C1 segment of cervical spinal cord (tissue), 14 donors: ENCODE results near the gene YIF1B.
A peak's percentile ranks its signal among the peaks of the same experiment; 100 is the strongest.

ENCODE experiments used
- DNase-seq, 14 donors: peaks; one replicate each; lab custom pipeline; 2025; lab: John Stamatoyannopoulos, UW

YIF1B gene

GRCh38 chr19:38335949-38336637 is 20.3 kb upstream of the YIF1B start:
- peak; percentile 57 to 95 (median 88) for DNase-seq

GRCh38 chr19:38333245-38333644 is 17.5 kb upstream of the YIF1B start:
- no peak for DNase-seq

- no peak for DNase-seq
Measured at GRCh38 chr19:38331728-38332127, 16.0 kb upstream of the YIF1B start.

DNA sequence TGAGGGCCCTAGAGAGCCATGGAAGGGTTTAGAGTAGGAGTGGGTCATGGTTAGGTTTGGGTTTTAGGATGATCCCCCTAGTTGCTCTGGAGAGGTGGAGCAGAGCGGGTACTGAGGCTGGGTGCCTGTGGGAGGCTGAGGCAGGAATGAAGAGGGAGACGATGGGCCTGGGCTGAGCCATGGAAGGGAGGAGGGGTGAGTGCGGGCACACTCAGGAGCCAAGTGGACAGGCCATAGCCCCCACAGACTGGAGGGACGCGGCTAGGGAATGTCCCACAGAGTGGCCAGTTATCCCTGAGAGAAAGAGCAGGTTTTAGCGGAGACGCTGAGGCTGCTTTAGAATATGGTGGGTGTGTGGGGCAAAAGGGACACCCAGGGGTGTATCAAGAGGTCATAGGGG is 13.9 kb upstream of the YIF1B start:
- no peak for DNase-seq

DNA sequence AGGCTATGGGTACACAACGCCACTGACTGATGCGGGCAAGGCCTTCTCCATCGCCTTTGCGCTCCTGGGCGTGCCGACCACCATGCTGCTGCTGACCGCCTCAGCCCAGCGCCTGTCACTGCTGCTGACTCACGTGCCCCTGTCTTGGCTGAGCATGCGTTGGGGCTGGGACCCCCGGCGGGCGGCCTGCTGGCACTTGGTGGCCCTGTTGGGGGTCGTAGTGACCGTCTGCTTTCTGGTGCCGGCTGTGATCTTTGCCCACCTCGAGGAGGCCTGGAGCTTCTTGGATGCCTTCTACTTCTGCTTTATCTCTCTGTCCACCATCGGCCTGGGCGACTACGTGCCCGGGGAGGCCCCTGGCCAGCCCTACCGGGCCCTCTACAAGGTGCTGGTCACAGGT is 10.8 kb upstream of the YIF1B start:
- DNase-seq = no peak

GRCh38 chr19:38324431-38324830 is 8.7 kb upstream of the YIF1B start:
- no peak for DNase-seq

GRCh38 chr19:38323291-38323690 is 7.5 kb upstream of the YIF1B start:
- DNase-seq = no peak

GRCh38 chr19:38321646-38322196 is 6.0 kb upstream of the YIF1B start:
- DNase-seq = no peak

DNA sequence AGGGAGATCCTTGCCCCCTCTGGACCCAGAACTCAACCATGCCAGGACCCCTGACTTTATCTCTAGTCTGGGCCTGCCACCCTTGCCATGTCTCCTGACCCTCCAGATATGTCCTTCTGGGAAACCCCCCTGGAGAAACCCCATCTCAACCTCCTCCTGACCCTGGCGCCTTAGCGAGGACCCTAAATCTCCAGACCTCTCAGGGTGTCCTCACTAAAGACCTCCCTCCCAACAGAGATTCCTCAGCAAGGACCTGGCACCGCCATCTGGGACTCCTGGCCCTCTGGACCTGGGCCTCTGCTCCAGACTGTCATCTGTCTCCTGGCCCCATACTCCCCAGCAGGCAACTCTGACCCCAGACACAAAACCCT is 5.2 kb upstream of the YIF1B start:
- DNase-seq = no peak

DNA sequence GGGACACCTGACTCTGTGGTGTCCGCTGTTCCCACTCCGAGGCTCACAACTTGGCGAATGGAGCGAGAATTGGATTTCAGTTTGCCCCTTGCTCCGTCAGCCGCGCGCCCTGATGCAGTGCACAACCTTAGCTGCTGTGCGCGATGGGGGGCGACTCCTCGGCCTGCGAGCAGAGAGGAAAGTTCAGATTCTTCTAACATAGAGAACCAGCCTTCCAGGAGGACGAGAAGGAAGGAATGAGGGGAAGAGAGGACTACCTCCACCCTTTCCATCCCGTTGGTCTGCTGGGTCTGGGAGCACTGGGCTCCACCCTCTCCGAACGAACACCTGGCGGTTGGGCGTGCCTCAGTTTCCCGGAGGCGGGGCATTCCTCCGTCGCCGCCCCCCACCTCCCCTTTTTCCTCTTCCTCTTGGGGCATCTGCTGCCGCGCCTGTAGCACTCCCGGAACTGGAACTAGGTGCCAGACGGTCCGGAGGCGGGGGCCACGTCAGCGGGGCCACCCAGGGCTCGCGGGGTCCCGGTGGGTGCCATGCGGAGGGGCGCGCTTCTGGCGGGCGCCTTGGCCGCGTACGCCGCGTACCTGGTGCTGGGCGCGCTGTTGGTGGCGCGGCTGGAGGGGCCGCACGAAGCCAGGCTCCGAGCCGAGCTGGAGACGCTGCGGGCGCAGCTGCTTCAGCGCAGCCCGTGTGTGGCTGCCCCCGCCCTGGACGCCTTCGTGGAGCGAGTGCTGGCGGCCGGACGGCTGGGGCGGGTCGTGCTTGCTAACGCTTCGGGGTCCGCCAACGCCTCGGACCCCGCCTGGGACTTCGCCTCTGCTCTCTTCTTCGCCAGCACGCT is 3.9 kb upstream of the YIF1B start, which contains the start of gene KCNK6:
TSS of gene KCNK6 (plus strand) at position 425 of the 838 bp plus-strand sequence. CDS start at position 531, 106 bp downstream.
- DNase-seq = peak in 5 of 14 donors; percentile 7 to 42 (median 38)

DNA sequence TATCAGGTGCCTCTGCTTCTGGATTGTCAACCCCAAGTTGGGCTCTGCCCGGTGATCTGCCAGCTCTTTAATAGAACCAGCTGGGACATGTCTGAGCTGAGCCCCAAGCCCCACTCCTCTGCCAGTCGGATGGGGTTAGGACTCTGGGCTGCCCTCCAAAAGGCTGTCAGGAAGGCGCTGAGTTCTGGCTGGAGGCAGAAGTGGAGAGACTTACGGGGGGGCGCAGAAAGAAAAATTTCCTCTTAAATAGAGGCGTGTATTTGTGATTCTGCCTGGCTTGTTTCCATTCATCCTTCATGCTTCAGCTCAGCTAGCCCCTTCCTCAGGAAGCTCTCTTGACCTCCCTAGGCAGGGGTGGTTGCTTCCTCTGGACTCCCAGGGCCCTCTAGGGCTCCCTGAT is 2.9 kb upstream of the YIF1B start:
- DNase-seq = no peak

GRCh38 chr19:38317104-38317612 is 1.4 kb upstream of the YIF1B start:
- peak in 4 of 14 donors; percentile 7 to 20 (median 12) for DNase-seq

DNA sequence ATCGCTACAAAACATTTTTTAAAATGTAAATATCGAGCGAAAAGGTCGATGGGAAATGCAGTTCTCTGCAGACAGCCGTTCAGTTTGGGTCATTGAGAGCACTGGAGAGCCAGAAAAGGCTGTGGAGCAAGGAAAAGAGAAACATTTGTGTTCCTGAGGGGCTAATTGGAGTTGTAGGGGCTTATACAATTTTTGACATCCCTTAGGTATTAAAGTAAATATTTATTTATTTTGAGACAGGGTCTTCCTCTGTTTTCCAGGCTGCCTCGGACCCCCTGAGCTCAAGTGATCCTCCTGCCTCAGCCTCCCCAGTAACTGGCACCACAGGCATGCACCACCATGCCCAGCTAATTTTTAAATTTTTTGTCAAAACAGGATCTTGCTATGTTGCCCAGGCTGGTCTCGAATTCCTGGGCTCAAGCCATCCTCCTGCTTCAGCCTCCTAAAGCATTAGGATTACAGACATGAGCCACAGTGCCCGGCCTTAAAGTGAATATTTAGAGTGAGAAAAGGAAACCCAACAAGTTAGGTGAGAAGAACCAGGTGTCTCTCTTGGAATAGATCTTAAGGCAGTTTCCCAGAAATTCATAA is 825 bp upstream of the YIF1B start:
- no peak for DNase-seq

GRCh38 chr19:38310986-38311385 is 4.8 kb downstream of the YIF1B start:
- DNase-seq = no peak

- DNase-seq = no peak
Measured at GRCh38 chr19:38310279-38310670, 5.5 kb downstream of the YIF1B start.

DNA sequence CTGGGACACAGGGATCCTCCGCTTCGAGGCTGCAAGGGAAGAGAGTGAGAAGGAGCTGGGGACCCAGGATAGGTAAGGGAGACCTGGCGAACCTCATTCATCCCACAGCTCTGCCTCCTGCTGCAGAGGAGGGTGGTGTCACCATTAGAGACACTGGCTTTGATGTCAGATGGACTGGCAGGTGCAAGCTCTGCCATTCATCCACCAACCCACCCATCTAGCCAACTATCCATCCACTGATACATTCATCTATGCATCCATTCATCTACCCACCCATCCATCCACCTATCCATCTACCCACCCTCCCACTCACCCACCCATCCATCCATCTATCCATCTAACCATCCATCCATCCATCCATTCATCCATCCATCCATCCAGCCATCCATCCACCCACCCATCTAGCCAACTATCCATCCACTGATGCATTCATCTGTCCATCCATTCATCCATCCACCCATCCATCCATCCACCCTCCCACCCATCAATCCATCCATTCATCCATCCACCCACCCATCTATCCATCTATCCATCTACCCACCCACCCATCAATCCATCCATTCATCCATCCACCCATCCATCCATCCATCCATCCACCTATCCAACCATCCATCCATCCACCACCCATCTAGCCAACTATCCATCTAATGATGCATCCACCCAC is 6.0 kb downstream of the YIF1B start:
- no peak for DNase-seq

DNA sequence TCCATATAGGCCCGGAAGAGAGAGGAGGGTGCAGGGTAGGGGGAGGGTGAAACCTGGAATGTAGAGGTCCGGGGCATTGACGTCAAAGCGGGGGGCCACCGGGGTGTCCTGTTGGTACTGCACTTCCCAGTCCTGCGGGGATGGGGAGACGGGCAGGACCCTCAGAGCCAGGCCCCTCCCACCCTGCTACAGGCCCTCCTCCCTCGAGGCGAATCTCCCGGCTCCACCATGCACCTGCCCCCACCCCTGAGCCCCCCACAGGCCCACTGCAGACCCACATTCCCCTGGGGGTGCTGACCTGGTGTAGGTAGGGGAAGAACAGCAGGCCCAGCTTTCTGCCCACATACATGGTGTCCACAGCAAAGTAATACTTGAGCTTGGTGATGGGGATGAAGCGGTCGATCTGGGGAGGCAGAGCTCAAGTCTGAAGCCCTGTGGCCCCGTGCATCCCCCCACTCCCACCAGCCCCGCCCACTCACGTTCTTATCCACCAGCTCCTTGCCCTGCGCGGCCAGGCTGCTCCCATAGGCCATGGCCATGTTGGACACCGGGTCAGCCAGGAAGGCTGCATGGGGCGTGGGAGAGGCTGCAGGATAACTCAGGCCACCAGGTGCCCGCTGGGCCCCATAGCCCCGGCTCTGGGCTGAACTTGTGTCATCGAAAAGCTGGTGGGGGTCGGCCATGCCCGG is 6.7 kb downstream of the YIF1B start:
- no peak for DNase-seq

DNA sequence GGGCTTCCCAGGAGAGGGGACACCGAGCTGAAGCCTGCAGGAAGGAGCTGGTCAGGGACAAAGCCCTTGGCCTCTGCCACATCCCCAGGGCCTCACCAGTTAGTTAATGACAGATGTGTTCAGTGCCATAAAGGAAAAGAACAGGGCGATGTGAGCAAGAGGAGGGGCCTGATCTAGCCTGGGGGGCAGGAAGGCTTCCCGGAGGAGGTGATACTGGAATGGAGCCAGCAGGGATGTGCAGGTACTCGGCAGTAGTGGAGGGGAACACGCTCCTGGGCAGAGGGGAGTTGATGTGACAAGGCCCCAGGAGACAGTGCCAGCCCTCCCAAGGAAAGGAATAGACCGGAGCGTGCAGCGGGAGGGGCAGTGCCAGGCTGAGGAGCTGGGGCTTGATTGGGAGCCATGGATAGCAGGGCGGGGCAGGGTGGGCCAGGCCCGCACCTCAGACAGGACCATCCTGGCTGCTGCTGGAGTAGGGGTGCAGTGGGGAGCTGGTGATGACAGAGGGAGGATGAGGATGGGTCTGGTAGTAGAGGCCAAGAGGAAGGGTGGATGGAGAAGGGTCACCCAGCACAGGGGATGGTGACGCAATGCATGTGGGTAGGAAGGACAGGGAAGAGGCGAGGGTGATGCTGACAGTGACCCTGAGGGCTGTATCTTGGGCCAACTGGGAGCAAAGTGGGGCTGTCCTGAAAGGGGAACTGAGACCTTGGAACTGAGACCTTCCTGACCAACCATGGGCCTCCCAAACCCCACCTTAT is 7.6 kb downstream of the YIF1B start:
- no peak for DNase-seq

GRCh38 chr19:38307597-38307996 is 8.2 kb downstream of the YIF1B start:
- no peak for DNase-seq

GRCh38 chr19:38307076-38307475 is 8.7 kb downstream of the YIF1B start:
- DNase-seq = no peak
